Measurements from ENCODE around the gene CHST10.
A peak's percentile ranks its signal among the peaks of the same experiment; 100 is the strongest.
"Not testable (repeated sequence)": the region's sequence is repeated elsewhere in the genome, so short reads cannot be mapped to it uniquely, and the experiment has no call there.

The CHST10 gene

DNA sequence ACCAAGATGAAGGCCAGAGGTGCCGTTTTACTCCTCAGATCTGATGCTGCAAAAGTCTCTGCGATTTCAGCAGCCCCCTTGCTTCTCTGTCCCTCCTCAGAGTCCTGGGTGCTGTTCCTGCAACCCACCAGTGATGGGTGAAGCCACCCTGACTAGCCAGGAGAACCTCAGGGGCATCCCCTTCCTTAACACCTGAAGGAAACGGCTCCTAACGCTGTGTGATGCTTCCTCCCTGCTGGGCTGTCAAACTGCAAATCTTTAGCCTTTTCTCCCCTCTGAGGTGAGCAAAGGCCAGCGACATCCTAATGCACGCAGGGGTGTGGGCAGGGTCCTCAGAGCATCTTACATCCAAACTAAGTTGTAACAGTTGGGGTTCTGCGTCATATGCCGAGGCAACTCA lies 24.8 kb downstream of the CHST10 start:
- no peak for DNase-seq
- Mint-ChIP-seq H3K4me3 (no peak overlapping the region), H3K27ac (no peak overlapping the region), H3K36me3 (ENCODE audit: low read depth) (peaks cover 4% of the 10 kb centered on the region), H3K4me1 (peaks cover 8% of the 10 kb centered on the region), H3K9me3 (no peaks in the 10 kb centered on the region), H3K27me3 (no peaks in the 10 kb centered on the region)
- ATAC-seq = no peak

- Mint-ChIP-seq H3K27ac (no peak overlapping the region), H3K4me1 (peaks cover 8% of the 10 kb centered on the region), H3K36me3 (ENCODE audit: low read depth) (peaks cover 4% of the 10 kb centered on the region), H3K27me3 (no peaks in the 10 kb centered on the region), H3K9me3 (no peaks in the 10 kb centered on the region), H3K4me3 (no peak overlapping the region)
- ATAC-seq (no peak), DNase-seq (no peak)
Observed at GRCh38 chr2:100391735-100392515, 25.5 kb downstream of the CHST10 start.

GRCh38 chr2:100390001-100390940 lies 27.2 kb downstream of the CHST10 start:
- Mint-ChIP-seq H3K27ac (no peak overlapping the region), H3K4me3 (no peak overlapping the region), H3K9me3 (no peaks in the 10 kb centered on the region), H3K27me3 (no peaks in the 10 kb centered on the region), H3K4me1 (peaks cover 5% of the 10 kb centered on the region), H3K36me3 (ENCODE audit: low read depth) (peaks cover 4% of the 10 kb centered on the region)
- no peak for ATAC-seq
- no peak for DNase-seq

GRCh38 chr2:100388703-100389102 lies 28.8 kb downstream of the CHST10 start:
- no peaks in the 10 kb centered on the region for H3K4me1 Mint-ChIP-seq
- no peak overlapping the region for H3K27ac Mint-ChIP-seq
- no peaks in the 10 kb centered on the region for H3K27me3 Mint-ChIP-seq
- H3K4me3 Mint-ChIP-seq = no peak overlapping the region
- no peak for DNase-seq
- no peak for ATAC-seq
- H3K36me3 Mint-ChIP-seq (ENCODE audit: low read depth) = peaks cover 4% of the 10 kb centered on the region
- no peaks in the 10 kb centered on the region for H3K9me3 Mint-ChIP-seq

DNA sequence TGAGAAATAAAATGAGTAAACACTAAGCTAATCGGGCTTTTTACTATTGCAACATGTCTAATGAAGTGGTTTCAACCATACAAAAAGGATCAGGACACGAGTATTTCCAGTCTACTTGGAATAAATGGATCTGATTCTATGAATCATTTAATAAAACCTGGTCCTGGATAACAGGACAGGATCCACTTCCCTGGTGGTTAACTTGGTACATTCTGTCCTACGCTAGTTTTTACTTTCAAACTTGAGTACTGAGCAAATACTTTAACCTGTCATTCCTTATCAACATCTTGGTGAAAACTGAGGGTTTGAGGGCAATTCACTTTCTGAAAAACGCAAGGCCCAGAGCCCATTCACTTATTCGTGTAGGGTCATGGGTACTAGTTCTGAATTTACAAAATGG lies 33.5 kb downstream of the CHST10 start:
- ATAC-seq = no peak
- DNase-seq = no peak
- Mint-ChIP-seq H3K4me1 (peaks cover 5% of the 10 kb centered on the region), H3K9me3 (no peaks in the 10 kb centered on the region), H3K36me3 (ENCODE audit: low read depth) (no peaks in the 10 kb centered on the region), H3K4me3 (no peak overlapping the region), H3K27me3 (no peaks in the 10 kb centered on the region), H3K27ac (no peak overlapping the region)

- ATAC-seq (no peak), DNase-seq (no peak)
- Mint-ChIP-seq H3K4me3 (no peak overlapping the region), H3K27ac (no peak overlapping the region), H3K36me3 (ENCODE audit: low read depth) (no peaks in the 10 kb centered on the region), H3K27me3 (no peaks in the 10 kb centered on the region), H3K9me3 (no peaks in the 10 kb centered on the region), H3K4me1 (peaks cover 5% of the 10 kb centered on the region)
Observed at GRCh38 chr2:100383306-100383705, 34.2 kb downstream of the CHST10 start.

GRCh38 chr2:100381240-100381639 lies 36.2 kb downstream of the CHST10 start:
- no peaks in the 10 kb centered on the region for H3K9me3 Mint-ChIP-seq
- ATAC-seq (peak; percentile 28), DNase-seq (peak; percentile 83)
- H3K4me3 Mint-ChIP-seq = no peak overlapping the region
- no peak overlapping the region for H3K27ac Mint-ChIP-seq
- no peaks in the 10 kb centered on the region for H3K36me3 Mint-ChIP-seq (ENCODE audit: low read depth)
- peaks cover 5% of the 10 kb centered on the region for H3K4me1 Mint-ChIP-seq
- H3K27me3 Mint-ChIP-seq = no peaks in the 10 kb centered on the region

GRCh38 chr2:100380681-100381080 lies 36.8 kb downstream of the CHST10 start:
- no peak overlapping the region for H3K27ac Mint-ChIP-seq
- H3K36me3 Mint-ChIP-seq (ENCODE audit: low read depth) = no peaks in the 10 kb centered on the region
- no peak for DNase-seq
- H3K4me1 Mint-ChIP-seq = peaks cover 5% of the 10 kb centered on the region
- no peaks in the 10 kb centered on the region for H3K9me3 Mint-ChIP-seq
- H3K27me3 Mint-ChIP-seq = no peaks in the 10 kb centered on the region
- no peak for ATAC-seq
- H3K4me3 Mint-ChIP-seq = no peak overlapping the region

- Mint-ChIP-seq H3K27me3 (peaks cover 4% of the 10 kb centered on the region), H3K27ac (no peak overlapping the region), H3K36me3 (ENCODE audit: low read depth) (peaks cover under 1% of the 10 kb centered on the region), H3K9me3 (peaks cover 8% of the 10 kb centered on the region), H3K4me3 (no peak overlapping the region), H3K4me1 (peaks cover 5% of the 10 kb centered on the region)
- DNase-seq (no peak), ATAC-seq (no peak)
Observed at GRCh38 chr2:100376836-100377235, 40.6 kb downstream of the CHST10 start.

GRCh38 chr2:100367163-100367562 lies 50.3 kb downstream of the CHST10 start:
- peaks cover 12% of the 10 kb centered on the region for H3K36me3 Mint-ChIP-seq (ENCODE audit: low read depth)
- H3K4me3 Mint-ChIP-seq = no peak overlapping the region
- no peak for DNase-seq
- no peak for ATAC-seq
- no peaks in the 10 kb centered on the region for H3K4me1 Mint-ChIP-seq
- H3K9me3 Mint-ChIP-seq = peaks cover 37% of the 10 kb centered on the region
- H3K27ac Mint-ChIP-seq = no peak overlapping the region
- peaks cover 21% of the 10 kb centered on the region for H3K27me3 Mint-ChIP-seq

- Mint-ChIP-seq H3K4me3 (no peak overlapping the region), H3K27ac (no peak overlapping the region), H3K9me3 (peaks cover 27% of the 10 kb centered on the region), H3K27me3 (peaks cover 20% of the 10 kb centered on the region), H3K36me3 (ENCODE audit: low read depth) (peaks cover 9% of the 10 kb centered on the region), H3K4me1 (no peaks in the 10 kb centered on the region)
- ATAC-seq = no peak
- DNase-seq = no peak
Observed at GRCh38 chr2:100365434-100365833, 52.0 kb downstream of the CHST10 start.

DNA sequence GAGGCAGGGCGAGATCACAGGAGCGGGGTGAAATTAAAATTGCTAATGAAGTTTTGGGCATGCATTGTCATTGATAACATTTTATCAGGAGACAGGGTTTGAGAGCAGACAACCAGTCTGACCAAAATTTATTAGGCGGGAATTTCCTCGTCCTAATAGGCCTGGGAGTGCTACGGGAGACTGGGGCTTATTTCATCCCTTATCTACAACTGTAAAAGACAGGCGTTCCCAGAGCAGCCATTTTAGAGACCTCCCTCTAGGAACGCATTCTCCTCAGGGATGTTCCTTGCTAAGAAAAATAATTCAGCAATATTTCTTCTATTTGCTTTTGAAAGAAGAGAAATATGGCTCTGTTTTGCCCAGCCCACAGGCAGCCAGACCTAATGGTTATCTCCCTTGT lies 55.2 kb downstream of the CHST10 start:
- not testable (repeated sequence) for H3K27me3 Mint-ChIP-seq; H3K36me3 Mint-ChIP-seq (ENCODE audit: low read depth); H3K4me1 Mint-ChIP-seq; H3K4me3 Mint-ChIP-seq; H3K27ac Mint-ChIP-seq; DNase-seq; ATAC-seq
- H3K9me3 Mint-ChIP-seq = peaks cover 12% of the 10 kb centered on the region

- Mint-ChIP-seq H3K27ac (no peak overlapping the region), H3K4me3 (no peak overlapping the region), H3K4me1 (no peaks in the 10 kb centered on the region), H3K9me3 (peaks cover 12% of the 10 kb centered on the region), H3K27me3 (peaks cover 9% of the 10 kb centered on the region), H3K36me3 (ENCODE audit: low read depth) (no peaks in the 10 kb centered on the region)
- no peak for ATAC-seq
- DNase-seq = no peak
Observed at GRCh38 chr2:100359576-100359975, 57.9 kb downstream of the CHST10 start.

- Mint-ChIP-seq H3K36me3 (ENCODE audit: low read depth) (no peaks in the 10 kb centered on the region), H3K4me3 (no peak overlapping the region), H3K27me3 (peaks cover 12% of the 10 kb centered on the region), H3K4me1 (no peaks in the 10 kb centered on the region), H3K27ac (no peak overlapping the region), H3K9me3 (peaks cover 12% of the 10 kb centered on the region)
- ATAC-seq = no peak
- DNase-seq = no peak
Observed at GRCh38 chr2:100358554-100358953, 58.9 kb downstream of the CHST10 start.

- H3K36me3 Mint-ChIP-seq (ENCODE audit: low read depth) = no peaks in the 10 kb centered on the region
- H3K4me1 Mint-ChIP-seq = no peaks in the 10 kb centered on the region
- ATAC-seq = no peak
- no peak for DNase-seq
- H3K27ac Mint-ChIP-seq = no peak overlapping the region
- peaks cover 23% of the 10 kb centered on the region for H3K27me3 Mint-ChIP-seq
- no peak overlapping the region for H3K4me3 Mint-ChIP-seq
- H3K9me3 Mint-ChIP-seq = no peaks in the 10 kb centered on the region
Observed at GRCh38 chr2:100352521-100352920, 64.9 kb downstream of the CHST10 start.
